Suppressor macrophage (primary cell): Measurements from ENCODE around the gene VAMP5.
A peak's percentile ranks its signal among the peaks of the same experiment; 100 is the strongest.
"Not testable (repeated sequence)": the region's sequence is repeated elsewhere in the genome, so short reads cannot be mapped to it uniquely, and the experiment has no call there.

ENCODE experiments used
- DNase-seq, 4 experiments: peaks; one replicate each; pipeline ENCODE4 v3.0.0-alpha.2; 2020 to 2022
- total RNA-seq, 17 experiments: gene quantifications; one replicate each; lab custom pipeline; 2026; ENCODE audit warnings: mixed read lengths in 6 of 17, inconsistent platforms in 3 of 17; lab: John Stamatoyannopoulos, UW

The VAMP5 gene
- 0.43 to 10.2 (median 1.7) reads per million in 17 experiments for total RNA-seq

DNA sequence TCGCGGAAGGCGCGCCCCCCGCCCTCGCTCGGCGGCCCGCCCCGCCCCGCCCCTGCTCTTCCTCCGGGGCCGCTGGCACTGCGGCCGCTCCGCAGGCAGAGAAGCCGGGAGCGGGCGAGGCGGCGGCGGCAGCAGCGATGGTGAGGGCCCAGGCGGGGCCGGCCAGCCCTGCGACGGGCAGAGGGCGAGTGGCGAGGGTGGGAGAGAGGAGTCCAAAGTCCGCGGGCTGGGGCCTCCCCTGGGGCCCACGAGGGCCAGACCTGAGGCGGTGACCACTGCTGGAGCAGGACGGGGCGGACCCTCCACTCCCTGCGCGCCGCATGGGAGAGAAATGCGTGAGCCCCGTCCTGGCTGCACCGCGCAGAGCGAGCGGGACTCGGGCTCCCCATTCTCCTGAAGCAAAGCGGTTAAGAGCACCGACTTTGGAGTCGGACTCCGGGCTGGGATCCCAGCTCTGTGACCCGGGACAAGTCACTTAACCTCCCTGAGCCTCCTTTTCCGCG, at the start of gene VAMP5:
Gene VAMP5 (plus strand): TSS at position 78 of the 503 bp plus-strand sequence. CDS start 60 bp downstream, at position 138.
- peak in 2 of 4 experiments; percentile 46 to 55 for DNase-seq

- peak; percentile 42 to 78 (median 64) for DNase-seq
Observed at GRCh38 chr2:85534881-85535280, 49.4 kb upstream of the VAMP5 start.

DNA sequence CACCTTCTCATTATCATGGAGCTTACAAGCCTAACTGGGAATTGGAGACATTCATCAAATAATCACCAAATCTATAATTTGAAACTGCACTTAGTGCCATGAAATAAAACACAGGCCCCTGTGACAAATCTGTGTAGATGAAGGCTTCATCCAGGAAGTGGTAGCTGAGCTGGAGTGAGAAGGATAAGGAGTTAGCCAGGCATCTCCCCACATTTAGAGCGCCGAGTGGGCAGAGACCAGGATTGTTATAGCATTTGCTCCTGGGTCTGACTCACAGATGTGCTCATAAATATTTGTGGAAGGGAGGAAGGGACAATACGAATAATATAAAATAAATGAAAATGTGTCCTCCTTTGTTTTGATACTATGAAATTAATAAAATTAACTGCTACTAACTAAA, 47.8 kb upstream of the VAMP5 start:
- DNase-seq, result peak in 2 of 4 experiments; percentile 31 to 54

- DNase-seq, result peak; percentile 58 to 80 (median 71)
Observed at GRCh38 chr2:85537600-85538506, 46.4 kb upstream of the VAMP5 start.

GRCh38 chr2:85538507-85539360, 45.5 kb upstream of the VAMP5 start, which contains the start of gene MAT2A:
Gene MAT2A (plus strand): TSS chr2:85539168. CDS start chr2:85539288, 120 bp downstream.
- peak; percentile 94 to 98 (median 96) for DNase-seq

- DNase-seq, result peak; percentile 75 to 86 (median 78)
Observed at GRCh38 chr2:85539361-85540132, 44.7 kb upstream of the VAMP5 start.

DNA sequence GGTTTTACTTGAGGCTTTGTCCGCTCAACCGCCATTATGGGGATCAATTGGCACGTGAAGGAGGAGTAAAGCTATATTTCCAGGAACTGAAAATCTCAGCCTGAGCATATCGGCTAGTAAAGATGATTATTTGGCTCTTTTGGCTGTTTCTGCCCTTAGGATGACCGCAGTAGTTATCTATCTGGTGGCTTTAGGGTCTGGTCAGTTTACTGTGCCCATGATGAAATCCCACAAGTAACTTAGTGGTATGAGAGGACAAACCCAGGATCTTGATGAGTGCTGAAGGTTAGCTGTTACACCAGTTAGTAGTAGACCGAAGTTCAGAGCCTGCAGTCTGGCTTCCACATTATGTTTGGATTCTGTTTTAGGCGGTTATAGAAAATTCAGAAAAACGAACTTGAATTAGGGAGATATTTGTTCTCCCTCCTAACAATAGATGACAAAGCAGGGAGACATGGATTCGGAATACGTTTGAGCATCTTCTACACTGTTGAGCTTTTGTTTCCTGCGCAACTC, 44.0 kb upstream of the VAMP5 start:
- DNase-seq, result no peak

- no peak for DNase-seq
Observed at GRCh38 chr2:85541262-85541661, 43.0 kb upstream of the VAMP5 start.

GRCh38 chr2:85541753-85542457, 42.3 kb upstream of the VAMP5 start:
- no peak for DNase-seq

DNA sequence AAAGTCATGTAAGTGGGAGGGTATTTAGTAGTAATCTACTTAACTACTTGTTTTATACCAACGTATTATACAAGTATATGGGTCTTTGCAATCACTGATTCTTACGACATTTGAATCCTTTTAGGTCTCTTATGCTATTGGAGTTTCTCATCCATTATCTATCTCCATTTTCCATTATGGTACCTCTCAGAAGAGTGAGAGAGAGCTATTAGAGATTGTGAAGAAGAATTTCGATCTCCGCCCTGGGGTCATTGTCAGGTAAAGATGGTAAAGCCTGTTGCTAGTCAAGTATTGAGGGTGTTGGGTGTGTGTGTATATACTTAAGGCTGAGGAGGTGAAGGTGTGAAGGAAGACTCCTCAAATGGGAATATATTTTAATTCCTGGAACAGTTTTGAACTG, 41.5 kb upstream of the VAMP5 start:
- no peak for DNase-seq

DNA sequence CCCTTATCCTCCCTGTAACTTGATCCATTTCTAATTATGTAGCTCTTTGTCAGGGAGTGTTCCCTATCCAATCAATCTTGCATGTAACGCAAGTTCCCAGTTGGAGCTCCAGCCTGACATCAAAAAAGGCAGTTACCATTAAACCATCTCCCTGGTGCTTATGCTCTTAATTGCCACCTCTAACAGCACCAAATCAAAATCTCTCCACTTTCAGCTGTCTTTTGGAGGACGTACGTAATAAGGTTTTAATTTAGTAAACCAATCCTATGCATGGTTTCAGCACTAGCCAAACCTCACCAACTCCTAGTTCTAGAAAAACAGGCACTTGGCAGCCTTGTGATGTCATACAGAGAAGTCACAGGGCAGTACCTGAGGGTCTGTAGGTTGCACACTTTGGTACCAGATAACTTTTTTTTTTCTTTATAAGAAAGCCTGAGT, 40.0 kb upstream of the VAMP5 start:
- not testable (repeated sequence) for DNase-seq

DNA sequence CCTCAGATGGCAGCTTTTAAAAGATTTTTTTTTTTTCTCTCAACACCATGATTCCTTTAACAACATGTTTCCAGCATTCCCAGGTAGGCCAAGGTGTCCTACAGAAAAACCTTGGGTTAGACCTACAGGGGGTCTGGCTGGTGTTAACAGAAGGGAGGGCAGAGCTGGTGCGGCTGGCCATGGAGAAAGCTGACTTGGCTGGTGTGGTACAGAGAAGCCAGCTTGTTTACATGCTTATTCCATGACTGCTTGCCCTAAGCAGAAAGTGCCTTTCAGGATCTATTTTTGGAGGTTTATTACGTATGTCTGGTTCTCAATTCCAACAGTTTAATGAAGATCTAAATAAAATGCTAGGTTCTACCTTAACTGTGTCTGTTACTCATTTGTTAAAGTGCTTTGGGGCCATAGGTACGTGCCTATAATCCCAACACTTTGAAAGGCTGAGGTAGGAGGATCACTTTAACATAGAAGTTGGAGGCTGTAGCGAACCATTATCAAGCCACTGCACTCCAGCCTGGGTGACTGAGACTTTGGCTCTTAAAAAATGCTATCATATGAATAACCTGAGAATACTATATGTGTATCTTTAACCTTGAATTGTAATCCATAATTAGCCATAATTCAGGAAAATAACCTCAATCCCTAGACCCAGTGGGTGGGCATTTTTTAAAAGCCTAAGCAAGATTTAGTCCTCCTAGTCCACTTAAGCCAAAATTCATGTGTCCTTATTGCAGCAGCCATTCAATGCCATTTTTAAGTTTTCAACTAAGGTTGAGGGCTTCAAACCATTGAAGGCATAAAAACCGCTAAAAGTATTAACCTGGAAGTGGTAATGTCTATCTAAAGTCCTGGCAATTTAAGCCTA, 39.1 kb upstream of the VAMP5 start:
- not testable (repeated sequence) for DNase-seq

DNA sequence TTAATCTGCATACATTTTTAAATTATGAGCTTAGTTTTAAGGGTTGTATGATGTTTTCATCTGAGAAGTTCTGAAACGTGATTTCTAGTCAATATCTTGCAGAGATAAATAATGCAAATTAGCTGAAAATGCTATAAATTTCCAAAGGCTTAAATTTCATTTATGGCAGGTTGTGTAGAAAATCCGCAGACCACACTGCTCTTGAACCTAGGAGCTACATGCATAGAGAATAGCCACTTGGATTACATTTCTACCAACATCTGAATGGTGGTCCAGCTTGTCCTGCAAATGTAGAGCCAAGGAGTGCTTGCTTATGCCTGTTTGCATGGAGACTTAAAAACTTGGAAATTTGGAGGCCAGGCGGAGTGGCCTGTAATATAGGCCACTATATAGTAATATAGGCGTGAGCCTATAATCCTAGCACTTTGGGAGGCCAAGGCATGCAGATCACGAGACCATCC, 38.4 kb upstream of the VAMP5 start:
- DNase-seq, result peak in 1 of 4 experiments; percentile 42

DNA sequence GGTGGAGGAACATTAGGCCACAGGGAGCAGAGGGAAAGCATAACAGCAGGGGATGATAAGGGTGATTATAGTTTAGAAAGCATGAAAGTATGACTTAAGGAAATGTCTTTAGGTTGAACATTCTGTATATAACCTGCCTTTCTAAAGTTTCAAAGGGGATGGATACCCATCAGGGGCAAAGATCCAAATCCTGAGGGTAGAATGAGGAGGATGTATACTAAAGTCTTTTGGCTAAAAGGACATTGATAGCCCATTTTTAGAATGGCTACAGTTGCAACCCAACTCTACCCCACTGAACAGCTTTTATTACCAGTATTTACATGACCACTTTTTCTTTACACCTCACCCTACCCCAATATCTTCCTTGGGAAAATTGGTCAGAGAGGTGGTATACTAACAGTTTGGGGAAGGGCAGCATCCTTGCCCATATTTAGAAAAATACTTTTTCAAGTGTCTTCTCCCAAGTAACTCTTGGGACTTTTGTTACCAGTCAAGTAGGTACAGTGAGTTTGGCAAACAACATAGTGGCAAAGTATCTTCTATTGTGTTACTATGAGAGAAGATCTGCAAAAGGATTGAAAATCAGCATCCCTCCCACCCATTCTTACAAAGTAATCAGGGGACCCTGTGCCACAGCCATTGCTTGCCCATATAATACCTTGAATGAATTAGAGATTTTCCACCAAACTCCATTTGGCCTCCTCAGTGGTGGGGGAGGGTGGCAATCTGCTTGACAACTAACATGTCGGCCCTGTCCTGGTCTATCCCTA, 37.0 kb upstream of the VAMP5 start:
- DNase-seq, result peak in 1 of 4 experiments; percentile 32

- DNase-seq, result no peak
Observed at GRCh38 chr2:85547859-85548607, 36.2 kb upstream of the VAMP5 start.

- DNase-seq, result no peak
Observed at GRCh38 chr2:85548608-85548900, 35.7 kb upstream of the VAMP5 start.

DNA sequence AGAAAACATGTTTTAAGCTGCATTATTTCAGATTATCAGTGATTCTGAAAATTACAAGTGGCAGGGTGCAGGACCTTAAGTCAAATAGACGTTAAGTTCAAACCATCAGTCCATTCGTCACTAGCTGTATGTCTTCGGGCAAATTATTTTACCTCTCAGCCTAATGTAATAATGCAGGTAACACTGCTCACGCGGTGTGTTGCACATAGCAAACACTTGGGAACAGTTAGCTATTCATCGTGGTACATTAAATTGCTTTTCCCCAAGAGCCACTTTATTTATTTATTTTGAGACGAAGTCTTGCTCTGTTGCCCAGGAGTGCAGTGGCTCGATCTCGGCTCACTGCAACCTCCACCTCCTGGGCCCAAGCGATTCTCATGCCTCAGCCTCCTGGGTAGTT, 35.1 kb upstream of the VAMP5 start:
- no peak for DNase-seq

- DNase-seq, result no peak
Observed at GRCh38 chr2:85549826-85550225, 34.4 kb upstream of the VAMP5 start.

GRCh38 chr2:85550486-85550885, 33.7 kb upstream of the VAMP5 start:
- peak; percentile 57 to 75 (median 70) for DNase-seq
